GM21619 (cell line): Measurements from ENCODE around the gene LPGAT1.
A peak's percentile ranks its signal among the peaks of the same experiment; 100 is the strongest.
"Not testable (repeated sequence)": the region's sequence is repeated elsewhere in the genome, so short reads cannot be mapped to it uniquely, and the experiment has no call there.

Experiments used
- ATAC-seq: cut with Tn5 transposase; IDR thresholded peaks from one replicate; pipeline ENCODE4 v1.9.1; 2021; ENCODE audit not compliant: unreplicated experiment

Gene LPGAT1

GRCh38 chr1:211710566-211711314, 119.8 kb downstream of the LPGAT1 start:
- no peak for ATAC-seq

GRCh38 chr1:211708926-211709325, 121.6 kb downstream of the LPGAT1 start:
- ATAC-seq = no peak

- no peak for ATAC-seq
Observed at GRCh38 chr1:211708006-211708405, 122.6 kb downstream of the LPGAT1 start.

- ATAC-seq = no peak
Observed at GRCh38 chr1:211705467-211706091, 125.0 kb downstream of the LPGAT1 start.

- ATAC-seq = no peak
Observed at GRCh38 chr1:211704543-211704942, 126.0 kb downstream of the LPGAT1 start.

GRCh38 chr1:211703812-211704537, 126.6 kb downstream of the LPGAT1 start:
- no peak for ATAC-seq

GRCh38 chr1:211701733-211702132, 128.8 kb downstream of the LPGAT1 start:
- ATAC-seq = no peak

GRCh38 chr1:211699059-211699458, 131.5 kb downstream of the LPGAT1 start:
- ATAC-seq = no peak

GRCh38 chr1:211698161-211699026, 132.2 kb downstream of the LPGAT1 start:
- peak; percentile 50 for ATAC-seq

- peak; percentile 78 for ATAC-seq
Observed at GRCh38 chr1:211697356-211697755, 133.2 kb downstream of the LPGAT1 start.

GRCh38 chr1:211695135-211695816, 135.3 kb downstream of the LPGAT1 start:
- peak; percentile 26 for ATAC-seq

- not testable (repeated sequence) for ATAC-seq
Observed at GRCh38 chr1:211693911-211694310, 136.7 kb downstream of the LPGAT1 start.
